Occipital lobe (tissue), 2 donors: ENCODE measurements around the gene CACNA1G. TPM values are rescaled to one million over a fixed set of nuclear protein-coding genes. Genes with fewer than 3 reads are reported as not detected.

Experiments
- DNase-seq: peaks from one replicate; lab custom pipeline; 2025; lab: John Stamatoyannopoulos, UW
- total RNA-seq: library from RNA; depleted of rRNA; stranded (reverse); fragments of >200 nt; gene quantifications from one replicate; pipeline ENCODE4 v1.2.3, GENCODE V29; 2014

Gene CACNA1G
- total RNA-seq, 1 donor from 2014 or later = 20.1 TPM

- DNase-seq = no peak
These were observed 88.8 kb downstream of the CACNA1G start for GRCh38 chr17:50649042-50649908.

- no peak for DNase-seq
These were observed 91.1 kb downstream of the CACNA1G start for GRCh38 chr17:50651661-50652060.

GRCh38 chr17:50653738-50654137, 93.2 kb downstream of the CACNA1G start:
- DNase-seq = no peak

- DNase-seq = no peak
These were observed 96.0 kb downstream of the CACNA1G start for GRCh38 chr17:50656509-50656908.

- no peak for DNase-seq
These were observed 96.5 kb downstream of the CACNA1G start for GRCh38 chr17:50657054-50657453.

- DNase-seq = no peak
These were observed 97.1 kb downstream of the CACNA1G start for GRCh38 chr17:50657627-50658026.

- no peak for DNase-seq
These were observed 98.1 kb downstream of the CACNA1G start for GRCh38 chr17:50658616-50659015.

GRCh38 chr17:50659179-50659578, 98.7 kb downstream of the CACNA1G start:
- DNase-seq = no peak

GRCh38 chr17:50660042-50660886, 99.7 kb downstream of the CACNA1G start:
- no peak for DNase-seq

- no peak for DNase-seq
These were observed 100.4 kb downstream of the CACNA1G start for GRCh38 chr17:50660887-50661345.

GRCh38 chr17:50661348-50661747, 100.8 kb downstream of the CACNA1G start:
- DNase-seq = no peak

- no peak for DNase-seq
These were observed 101.4 kb downstream of the CACNA1G start for GRCh38 chr17:50661795-50662391.

- no peak for DNase-seq
These were observed 102.2 kb downstream of the CACNA1G start for GRCh38 chr17:50662632-50663225.

GRCh38 chr17:50663812-50664374, 103.4 kb downstream of the CACNA1G start:
- DNase-seq = no peak

GRCh38 chr17:50664788-50665458, 104.4 kb downstream of the CACNA1G start:
- no peak for DNase-seq

- DNase-seq = no peak
These were observed 105.3 kb downstream of the CACNA1G start for GRCh38 chr17:50665838-50666237.

GRCh38 chr17:50666316-50666715, 105.8 kb downstream of the CACNA1G start:
- DNase-seq = no peak

- no peak for DNase-seq
These were observed 106.9 kb downstream of the CACNA1G start for GRCh38 chr17:50667259-50668024.

GRCh38 chr17:50668025-50668837, 107.7 kb downstream of the CACNA1G start:
- no peak for DNase-seq
